GM19455 (cell line): Measurements from ENCODE around the gene THBS1.

Experiments
- ATAC-seq: cut with Tn5 transposase; IDR thresholded peaks from one replicate; pipeline ENCODE4 v1.9.1; 2021; ENCODE audit not compliant: unreplicated experiment

THBS1 gene

GRCh38 chr15:39588531-39589192, 7.8 kb downstream of the THBS1 start:
- no peak for ATAC-seq

GRCh38 chr15:39589193-39589814, 8.4 kb downstream of the THBS1 start:
- ATAC-seq = no peak

- no peak for ATAC-seq
Measured at GRCh38 chr15:39589815-39590644, 9.2 kb downstream of the THBS1 start.

- ATAC-seq = no peak
Measured at GRCh38 chr15:39591141-39591895, 10.4 kb downstream of the THBS1 start.

- ATAC-seq = no peak
Measured at GRCh38 chr15:39591896-39592315, 11.0 kb downstream of the THBS1 start.

GRCh38 chr15:39592500-39592899, 11.6 kb downstream of the THBS1 start:
- ATAC-seq = no peak

GRCh38 chr15:39593071-39593655, 12.3 kb downstream of the THBS1 start:
- no peak for ATAC-seq

- no peak for ATAC-seq
Measured at GRCh38 chr15:39593656-39594445, 13.0 kb downstream of the THBS1 start.

GRCh38 chr15:39594446-39595337, 13.8 kb downstream of the THBS1 start:
- ATAC-seq = no peak

- no peak for ATAC-seq
Measured at GRCh38 chr15:39595338-39596221, 14.7 kb downstream of the THBS1 start.

GRCh38 chr15:39596358-39597051, 15.6 kb downstream of the THBS1 start:
- ATAC-seq = no peak

GRCh38 chr15:39597336-39597735, 16.5 kb downstream of the THBS1 start:
- ATAC-seq = no peak

GRCh38 chr15:39597751-39598185, 16.9 kb downstream of the THBS1 start:
- no peak for ATAC-seq

GRCh38 chr15:39598186-39598850, 17.4 kb downstream of the THBS1 start:
- no peak for ATAC-seq

GRCh38 chr15:39598958-39599845, 18.3 kb downstream of the THBS1 start:
- ATAC-seq = no peak

- ATAC-seq = no peak
Measured at GRCh38 chr15:39599871-39600270, 19.0 kb downstream of the THBS1 start.
